ENCODE results near the gene OBP2B. TPM values are rescaled to one million over a fixed set of nuclear protein-coding genes. Genes with fewer than 3 reads are reported as not detected.

The OBP2B gene, protein sequence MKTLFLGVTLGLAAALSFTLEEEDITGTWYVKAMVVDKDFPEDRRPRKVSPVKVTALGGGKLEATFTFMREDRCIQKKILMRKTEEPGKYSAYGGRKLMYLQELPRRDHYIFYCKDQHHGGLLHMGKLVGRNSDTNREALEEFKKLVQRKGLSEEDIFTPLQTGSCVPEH
- total RNA-seq: not detected in 2 replicates

DNA sequence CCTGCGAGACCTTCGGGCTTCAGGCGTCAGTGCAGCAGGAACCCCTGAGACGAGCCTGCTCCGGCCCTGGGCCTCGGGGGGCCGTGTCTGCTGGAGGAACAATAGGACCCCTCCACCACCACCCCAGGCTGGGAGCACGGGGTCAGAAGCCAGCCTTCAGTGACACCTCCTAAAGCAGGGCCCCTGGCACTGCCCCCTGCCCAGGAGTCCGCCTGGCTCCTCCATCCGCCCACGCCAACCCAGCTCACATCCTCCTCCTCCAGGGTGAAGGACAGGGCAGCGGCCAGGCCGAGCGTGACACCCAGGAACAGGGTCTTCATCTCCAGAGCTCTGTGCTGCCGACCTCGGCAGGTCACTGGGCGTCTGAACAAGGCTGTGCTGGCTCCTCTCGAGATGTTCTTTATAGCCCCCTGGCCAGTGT is at the start of gene OBP2B:
Gene OBP2B (minus strand): TSS at position 371 of the 421 bp plus-strand sequence. CDS start 51 bp downstream, at position 320.

DNA sequence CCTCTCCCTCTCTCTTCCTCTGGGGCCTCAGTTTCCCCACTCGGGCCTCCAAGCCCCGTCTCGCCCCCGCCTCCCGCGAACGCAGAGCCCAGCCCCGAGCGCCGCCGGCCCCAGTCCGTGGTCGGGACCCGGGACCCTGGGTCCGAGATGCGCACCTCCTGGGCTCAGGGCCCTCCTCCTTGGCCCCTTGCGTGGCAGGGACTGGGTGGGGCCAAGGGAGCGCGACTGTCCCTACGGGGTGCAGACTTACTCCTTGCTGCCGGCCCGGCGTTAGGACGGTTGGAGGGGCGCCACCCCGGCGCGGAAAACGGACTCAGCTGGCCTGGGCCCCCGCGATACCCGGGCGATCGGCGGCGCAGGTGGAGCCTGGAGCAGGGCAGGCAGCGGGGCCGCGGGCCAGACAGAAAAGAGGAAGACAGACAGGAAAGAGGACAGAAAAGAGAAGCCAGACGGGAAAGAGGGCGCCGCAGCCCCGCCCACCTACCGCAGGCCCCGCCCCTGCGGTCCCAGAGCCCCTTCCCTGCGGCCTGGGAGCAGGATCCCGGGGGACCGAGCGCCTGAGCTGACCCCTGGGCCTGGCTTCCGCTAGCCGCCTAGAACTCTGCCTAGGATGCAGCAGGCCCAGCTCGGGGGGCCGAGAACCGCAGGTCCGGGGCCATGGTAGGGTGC is 45.4 kb downstream of the OBP2B start, which contains the start of gene GBGT1:
Gene GBGT1 (minus strand): TSS at position 411 of the 669 bp plus-strand sequence. CDS start 1,502 bp downstream, outside the sequence.

Other genes with a start within 250 kb of the OBP2B start
- gene GFI1B, start 230.6 kb downstream of the OBP2B start, total RNA-seq: not detected in 2 replicates
- 46.2 and 56.7 TPM in 2 replicates for gene GTF3C5, start 178.3 kb downstream of the OBP2B start, total RNA-seq
- gene CEL, start 147.3 kb downstream of the OBP2B start, total RNA-seq: 0.22 TPM in 1 of 2 replicates, not detected in the other
- 16.4 and 25.6 TPM in 2 replicates for gene RALGDS, start 88.0 kb downstream of the OBP2B start, total RNA-seq
- 1.6 and 10.3 TPM in 2 replicates for gene GBGT1, start 45.3 kb downstream of the OBP2B start, total RNA-seq
- gene ABO, start 66.0 kb upstream of the OBP2B start, total RNA-seq: not detected in 2 replicates
- gene SURF6, start 126.9 kb upstream of the OBP2B start, total RNA-seq: 7.6 and 12.0 TPM in 2 replicates
- 18.6 and 20.3 TPM in 2 replicates for gene MED22, start 138.9 kb upstream of the OBP2B start, total RNA-seq
- gene RPL7A, start 139.0 kb upstream of the OBP2B start, total RNA-seq: 1,207 and 2,492 TPM in 2 replicates
- 18.2 and 27.1 TPM in 2 replicates for gene SURF1, start 147.2 kb upstream of the OBP2B start, total RNA-seq
- 9.2 and 17.0 TPM in 2 replicates for gene SURF2, start 147.3 kb upstream of the OBP2B start, total RNA-seq
- 449 and 574 TPM in 2 replicates for gene SURF4, start 166.8 kb upstream of the OBP2B start, total RNA-seq
- under 0.01 and 0.14 TPM in 2 replicates for gene STKLD1, start 167.1 kb upstream of the OBP2B start, total RNA-seq
- gene REXO4, start 208.8 kb upstream of the OBP2B start, total RNA-seq: 15.0 and 22.8 TPM in 2 replicates
- gene ADAMTS13, start 213.1 kb upstream of the OBP2B start, total RNA-seq: 0.57 and 0.88 TPM in 2 replicates

All from placental pericyte (primary cell).